K562 treated with DMSO at 1 percent for 12 hours (cell line): Measurements from ENCODE around the gene MCM3AP. TPM values are rescaled to one million over a fixed set of nuclear protein-coding genes. Genes with fewer than 3 reads are reported as not detected.

Experiments
- total RNA-seq: library from RNA; unstranded; fragments of 300-600 nt; gene quantifications from 2 replicates; pipeline ENCODE4 v1.2.3, GENCODE V29; 2022; ENCODE audit not compliant: insufficient read depth

The MCM3AP gene
- total RNA-seq = 51.3 and 154 TPM in 2 replicates

GRCh38 chr21:46285206-46285661 is at the start of gene MCM3AP:
Gene MCM3AP (minus strand): TSS chr21:46285611. CDS start chr21:46285286, 325 bp downstream.

GRCh38 chr21:46323710-46324389 is 38.4 kb upstream of the MCM3AP start, which contains the start of the genes C21orf58 and PCNT:
Gene C21orf58 (minus strand): TSS chr21:46323870. CDS start chr21:46322738, 1,132 bp downstream.
Gene PCNT (plus strand): TSS chr21:46324156. CDS start chr21:46324229, 73 bp downstream.

GRCh38 chr21:46285761-46286647 is 593 bp upstream of the MCM3AP start, which contains the start of gene YBEY:
Gene YBEY (plus strand): TSS chr21:46286342. CDS start chr21:46286914, 572 bp downstream.

GRCh38 chr21:46228345-46229051 is 56.9 kb downstream of the MCM3AP start, which contains the start of gene LSS:
Gene LSS (minus strand): TSS chr21:46228774. CDS start chr21:46228745, 29 bp downstream.

Other genes with a start within 250 kb of the MCM3AP start
- gene COL6A2, start 187.5 kb downstream of the MCM3AP start, total RNA-seq = 9.9 and 21.3 TPM in 2 replicates
- gene FTCD, start 130.0 kb downstream of the MCM3AP start, total RNA-seq = 1.1 and 2.6 TPM in 2 replicates
- gene SPATC1L, start 101.2 kb downstream of the MCM3AP start, total RNA-seq = 65.2 and 87.4 TPM in 2 replicates
- gene LSS, start 56.8 kb downstream of the MCM3AP start, total RNA-seq = 24.0 and 37.8 TPM in 2 replicates
- 28.1 and 38.9 TPM in 2 replicates for gene YBEY, start 731 bp upstream of the MCM3AP start, total RNA-seq
- 15.2 and 30.9 TPM in 2 replicates for gene C21orf58, start 38.3 kb upstream of the MCM3AP start, total RNA-seq
- 22.2 and 50.2 TPM in 2 replicates for gene PCNT, start 38.5 kb upstream of the MCM3AP start, total RNA-seq
- gene DIP2A, start 173.3 kb upstream of the MCM3AP start, total RNA-seq = 10.3 and 35.2 TPM in 2 replicates